Measurements from ENCODE around the gene CASR.
A peak's percentile ranks its signal among the peaks of the same experiment; 100 is the strongest.

The CASR gene

DNA sequence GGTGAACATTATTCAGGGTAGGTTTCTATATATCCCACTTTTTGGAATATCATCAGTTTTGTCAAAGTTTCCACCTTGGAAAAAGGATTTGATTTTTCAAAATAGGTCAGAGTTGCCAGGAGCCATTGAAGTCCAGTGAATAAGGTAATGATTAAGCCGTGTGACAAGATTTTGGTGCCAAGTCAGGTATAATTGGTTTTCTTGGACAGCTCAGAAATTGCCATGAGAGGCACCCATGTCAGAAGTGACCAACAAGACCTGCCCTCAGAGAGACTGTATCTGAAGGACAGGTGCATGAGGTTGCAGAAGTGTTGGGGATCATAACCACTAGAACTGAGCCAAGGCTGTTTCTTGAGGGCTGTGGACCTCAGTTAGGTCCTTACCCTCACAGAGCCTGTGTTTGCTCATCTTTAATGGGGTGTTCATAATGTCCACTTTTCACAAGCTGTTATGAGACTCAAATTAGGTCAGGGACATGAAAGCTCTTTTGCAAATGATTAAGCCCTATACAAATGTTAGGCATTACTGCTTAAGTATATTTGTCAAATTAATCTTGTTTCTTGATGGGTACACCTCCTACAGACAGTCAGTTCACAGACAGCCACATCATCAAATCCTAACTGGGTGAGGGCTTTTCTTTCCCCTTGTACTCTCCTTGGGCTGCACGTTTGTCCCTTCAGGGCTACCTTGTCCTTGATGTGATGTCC is 32.3 kb downstream of the CASR start:
- no peak for DNase-seq

DNA sequence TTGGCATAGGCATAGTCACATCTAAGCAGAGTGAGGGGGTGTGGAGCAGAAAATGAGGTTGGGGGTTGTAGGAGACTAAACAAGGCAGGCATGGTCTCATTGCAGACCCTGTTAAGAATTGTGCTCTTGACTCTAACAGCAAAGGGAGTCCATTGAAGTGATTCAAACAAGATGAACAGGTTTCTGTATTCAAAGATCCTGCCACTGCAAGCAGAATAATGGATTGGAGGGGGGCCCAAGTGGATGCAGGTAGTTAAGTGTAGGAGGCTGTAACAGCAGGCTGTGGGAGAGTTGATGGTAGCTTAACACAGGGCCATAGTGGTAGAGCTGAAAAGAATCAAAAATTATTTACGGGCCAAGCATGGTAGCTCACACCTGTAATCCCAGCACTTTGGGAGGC is 34.4 kb downstream of the CASR start:
- DNase-seq, result no peak

DNA sequence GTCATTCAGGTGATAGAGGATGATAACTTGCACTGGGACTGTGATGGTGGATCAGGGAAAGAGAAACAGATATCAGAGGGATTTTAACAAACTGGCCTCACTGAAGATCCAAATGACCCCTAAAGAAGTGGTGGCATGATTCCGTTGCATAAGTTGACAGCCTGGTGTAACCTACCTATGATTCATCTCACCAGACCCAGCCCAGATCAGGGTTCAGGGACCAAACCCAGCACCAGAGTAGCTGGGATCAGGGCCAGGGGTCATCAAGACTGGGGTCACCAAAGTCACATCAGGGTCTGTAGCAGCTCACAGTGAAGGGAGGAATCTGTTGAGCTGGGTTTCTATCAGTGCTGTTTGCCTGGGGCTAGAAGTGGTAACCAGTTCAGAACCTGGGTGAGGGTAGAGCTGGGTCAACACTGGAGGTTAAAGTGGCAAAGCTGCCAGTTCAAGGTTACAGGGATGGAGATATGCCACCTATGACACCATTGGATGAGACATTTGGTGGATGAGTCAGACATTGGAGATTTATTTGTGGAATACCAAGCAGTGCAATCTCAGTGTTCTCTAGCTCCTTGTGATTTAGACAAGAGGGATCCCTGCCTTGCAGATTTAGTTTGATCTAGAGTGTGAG is 35.9 kb downstream of the CASR start:
- DNase-seq, result no peak

DNA sequence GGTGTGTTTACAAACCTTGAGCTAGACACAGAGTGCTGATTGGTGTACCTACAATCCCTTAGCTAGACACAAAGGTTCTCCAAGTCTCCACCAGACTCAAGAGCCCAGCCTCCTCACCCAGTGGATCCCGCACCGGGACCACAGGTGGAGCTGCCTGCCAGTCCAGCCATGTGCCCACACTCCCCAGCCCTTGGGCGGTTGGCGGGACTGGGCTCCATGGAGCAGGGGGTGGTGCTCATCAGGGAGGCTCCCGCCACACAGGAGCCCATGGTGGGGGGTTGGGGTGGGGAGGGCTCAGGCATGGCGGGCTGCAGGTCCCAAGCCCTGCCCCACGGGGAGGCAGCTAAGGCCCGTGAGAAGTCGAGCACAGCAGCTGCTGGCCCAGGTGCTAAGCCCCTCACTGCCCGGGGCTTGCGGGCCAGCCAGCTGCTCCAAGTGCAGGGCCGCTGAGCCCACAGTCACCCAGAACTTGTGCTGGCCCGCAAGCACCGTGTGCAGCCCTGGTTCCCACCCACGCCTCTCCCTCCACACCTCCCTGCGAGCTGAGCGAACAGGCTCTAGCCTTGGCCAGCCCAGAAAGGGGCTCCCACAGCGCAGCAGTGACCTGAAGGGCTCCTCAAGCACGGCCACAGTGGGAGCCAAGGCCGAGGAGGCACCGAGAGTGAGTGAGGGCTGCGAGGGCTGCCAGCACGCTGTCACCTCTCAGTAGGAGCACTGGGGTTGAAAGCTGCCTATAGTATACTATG is 43.7 kb downstream of the CASR start:
- DNase-seq, result no peak

DNA sequence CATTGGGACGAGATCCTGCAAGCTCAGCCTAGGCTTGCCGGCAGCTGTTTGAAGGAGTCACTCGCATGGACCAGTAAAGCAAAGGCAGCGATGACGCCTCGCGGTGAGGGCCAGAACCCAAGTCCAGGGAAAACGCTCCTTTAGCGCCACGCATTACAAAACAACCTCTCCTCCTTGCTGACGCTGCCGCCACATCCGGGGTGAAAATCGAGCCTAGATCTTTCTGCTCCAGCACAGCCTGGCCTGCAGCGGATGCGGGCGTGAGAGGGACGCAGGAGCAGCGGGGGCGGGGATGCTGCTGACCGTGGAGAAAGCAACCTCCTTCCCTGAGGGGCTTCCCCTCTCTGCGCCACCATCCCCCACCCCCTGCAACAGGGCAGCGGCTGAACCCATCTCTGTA is 46.7 kb downstream of the CASR start:
- DNase-seq, result no peak

DNA sequence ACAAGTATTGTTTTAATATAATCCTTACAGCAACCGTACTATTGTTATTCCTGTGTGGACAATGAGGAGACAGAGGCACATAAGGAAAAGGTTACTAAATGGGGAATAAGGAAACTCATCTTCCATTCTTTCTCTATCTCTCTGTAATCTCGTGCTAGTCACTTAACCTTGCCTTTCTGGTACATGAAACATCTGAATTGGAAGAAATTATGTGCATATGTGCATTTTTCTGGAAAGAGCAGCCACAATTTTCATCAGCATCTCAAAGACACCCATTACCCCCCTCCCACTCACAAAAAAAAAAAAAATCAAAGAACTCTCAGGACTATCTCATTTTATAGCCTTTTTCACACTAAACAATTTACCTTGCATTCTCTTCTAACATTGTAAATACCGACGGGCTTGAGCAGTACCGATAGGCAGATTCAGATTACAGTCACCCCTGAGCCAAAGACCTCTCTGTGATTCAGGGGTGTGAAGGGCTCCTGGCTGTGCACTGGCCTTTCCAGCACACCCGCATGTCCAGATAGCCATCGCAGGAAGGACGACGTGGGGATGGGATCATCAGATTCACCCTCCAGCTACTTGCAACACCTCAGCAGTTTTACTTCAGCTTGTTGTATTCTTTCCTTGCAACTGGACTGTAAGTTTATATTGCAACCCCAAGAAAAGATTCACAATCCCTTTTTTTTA is 48.1 kb downstream of the CASR start:
- no peak for DNase-seq

DNA sequence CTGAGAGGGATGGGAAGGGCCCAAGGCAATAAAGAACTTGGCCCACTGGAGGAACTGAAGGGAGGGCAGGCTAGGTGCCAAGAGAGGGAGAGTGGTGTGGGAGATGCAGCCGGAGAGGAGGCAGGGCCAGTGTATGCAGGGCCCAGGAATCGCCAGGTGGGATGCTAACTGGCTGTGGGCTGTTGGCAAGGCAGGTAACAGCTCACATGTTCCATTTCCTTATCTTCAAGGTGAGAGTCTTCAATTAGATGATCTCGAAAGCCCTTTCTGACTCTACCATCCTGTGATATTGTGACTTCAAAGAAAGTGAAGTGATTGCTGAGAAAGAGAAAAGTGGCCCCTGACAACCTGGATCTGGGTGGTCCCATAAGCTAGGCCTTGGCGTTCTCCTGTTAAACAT is 49.0 kb downstream of the CASR start:
- DNase-seq, result no peak

DNA sequence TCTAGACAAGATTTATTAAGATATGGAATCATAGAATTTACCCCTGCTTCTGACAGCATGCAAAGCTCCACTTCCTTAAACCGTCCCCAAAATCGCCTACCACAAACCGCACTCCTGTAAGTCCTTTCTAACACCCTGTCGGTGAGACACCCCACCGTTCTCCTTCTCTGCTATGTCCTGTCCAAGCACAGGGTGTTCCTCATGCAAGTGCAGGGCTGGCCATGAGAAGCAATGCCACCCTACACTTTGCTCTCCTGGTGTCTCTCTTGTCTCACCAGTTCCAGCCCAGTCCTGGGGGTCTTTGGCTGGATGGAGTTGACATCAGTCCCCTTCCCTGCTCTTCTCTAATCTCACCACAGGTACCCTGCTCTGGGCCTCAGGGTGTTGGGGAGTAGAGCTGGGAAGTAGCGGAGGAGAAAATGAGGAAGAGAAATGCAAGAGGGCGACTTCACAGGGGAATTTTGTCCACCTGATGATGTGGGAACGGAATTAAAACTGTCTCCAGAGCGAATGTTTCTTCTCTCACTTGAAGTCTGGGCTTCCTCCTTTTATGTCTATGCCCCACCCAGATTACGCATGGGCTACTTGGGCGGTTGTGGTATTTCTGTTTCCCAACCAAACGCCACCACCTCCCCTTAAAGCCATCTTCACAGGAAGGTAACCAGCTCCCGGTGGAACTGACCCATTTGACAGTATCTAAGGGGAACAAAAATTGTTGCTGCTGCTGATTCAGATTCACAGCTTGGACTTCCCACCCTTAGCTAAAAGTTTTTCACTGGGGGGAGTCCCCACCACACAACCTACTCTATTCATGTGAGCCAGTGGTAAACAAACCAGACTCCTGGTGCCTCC is 49.9 kb downstream of the CASR start:
- DNase-seq, result peak; percentile 98

DNA sequence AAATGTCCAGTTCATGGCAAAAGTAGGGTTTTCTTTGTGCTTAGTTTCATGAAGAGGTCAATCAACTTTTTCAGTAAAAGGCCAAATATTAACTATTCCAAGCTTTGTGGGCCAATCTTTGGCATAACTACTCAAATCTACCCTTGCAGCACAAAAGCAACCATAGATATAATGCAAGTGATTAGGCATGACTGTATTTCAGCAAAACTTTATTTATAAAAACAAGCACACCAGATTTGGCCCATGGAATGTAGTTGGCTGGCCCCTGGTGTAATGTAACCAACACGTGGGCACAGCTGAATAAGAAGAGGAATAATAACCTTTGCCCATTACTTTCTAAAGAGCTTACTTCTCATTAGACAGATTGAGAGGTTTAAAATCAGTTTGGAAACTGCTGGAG is 50.6 kb downstream of the CASR start:
- no peak for DNase-seq

DNA sequence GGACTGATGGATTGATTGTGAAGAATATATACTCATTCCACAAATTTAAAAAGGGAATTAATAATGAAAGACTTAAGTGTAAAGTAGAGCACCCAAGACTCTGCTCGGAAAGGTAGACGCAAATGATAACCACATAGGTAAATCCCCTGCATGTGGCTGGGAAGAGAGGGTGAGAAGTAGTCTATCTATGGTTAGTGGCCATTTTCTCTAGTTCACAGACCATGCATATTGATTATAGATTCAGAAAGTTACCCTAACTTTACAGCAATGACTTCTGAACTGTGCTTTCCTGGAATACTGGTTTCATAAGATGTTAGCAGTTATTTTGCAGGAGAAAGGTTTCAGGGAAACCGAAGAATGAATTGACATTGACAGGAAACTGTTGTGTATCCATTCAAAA is 51.7 kb downstream of the CASR start:
- no peak for DNase-seq

DNA sequence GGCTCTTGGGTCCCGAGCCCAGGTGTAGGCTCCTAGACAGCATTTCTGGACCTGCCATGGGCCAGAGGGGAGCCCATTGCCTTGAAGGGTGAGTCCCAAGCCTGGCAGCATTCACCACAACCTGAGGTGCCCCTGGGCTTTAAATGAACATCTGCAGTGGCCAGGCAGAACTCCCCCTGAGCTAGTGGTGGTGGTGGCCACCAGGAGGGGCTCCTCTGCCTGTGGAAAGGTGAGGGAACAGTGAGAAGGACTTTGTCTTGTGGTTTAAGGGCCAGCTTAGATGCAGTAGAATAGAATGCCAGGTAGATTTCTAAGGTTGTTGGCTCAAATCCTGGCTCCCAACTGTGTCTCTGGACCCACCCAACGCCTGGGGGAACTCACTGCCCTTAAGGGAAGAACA is 55.6 kb downstream of the CASR start:
- no peak for DNase-seq

DNA sequence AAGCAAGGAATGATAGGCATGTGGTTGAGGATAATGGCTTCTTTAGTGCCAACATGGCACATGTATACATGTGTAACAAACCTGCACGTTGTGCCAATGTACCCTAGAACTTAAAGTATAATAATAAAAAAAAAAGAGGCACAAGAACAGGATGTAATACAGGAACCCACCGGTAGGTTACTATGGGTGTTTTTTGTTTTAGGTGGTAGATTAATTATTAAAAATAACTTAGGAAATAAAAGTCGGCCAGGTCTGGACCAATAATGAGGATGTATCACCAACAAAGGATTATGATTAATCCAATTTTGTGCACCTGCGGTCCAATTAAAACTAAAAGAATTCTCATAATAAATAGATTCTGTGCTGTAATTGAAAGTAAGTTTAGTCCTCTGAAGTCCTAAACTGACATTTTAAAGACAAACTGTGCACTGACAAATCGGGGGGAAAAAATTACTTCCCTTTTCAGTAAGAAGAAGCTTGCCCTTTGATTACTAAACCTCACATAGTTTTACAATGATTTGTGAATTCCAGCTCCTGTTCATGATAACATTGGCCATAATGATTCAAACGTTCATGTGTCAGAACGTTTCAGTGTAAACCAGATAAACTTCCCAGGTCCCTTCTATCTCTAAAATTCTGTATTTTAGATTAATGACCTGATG is 62.2 kb downstream of the CASR start:
- DNase-seq, result peak; percentile 61

DNA sequence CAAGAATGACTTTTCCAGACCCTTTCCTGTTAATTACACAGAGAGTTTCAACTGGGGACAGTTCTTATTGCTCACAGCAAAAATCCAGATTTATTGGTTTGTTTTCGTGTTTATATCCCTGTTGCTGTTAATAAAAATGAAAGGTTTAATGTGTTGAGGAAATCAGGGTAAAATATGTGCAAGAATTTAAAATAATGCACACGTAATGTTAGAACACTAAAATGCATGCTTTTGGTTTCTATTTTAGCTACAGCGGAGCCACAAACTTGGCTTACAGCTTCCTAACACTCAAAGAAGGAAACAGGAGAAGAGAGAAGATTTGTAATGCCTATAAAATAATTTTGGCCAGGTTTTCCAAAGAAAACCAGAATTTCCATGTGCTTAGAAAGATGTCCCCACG is 62.7 kb downstream of the CASR start:
- DNase-seq, result peak; percentile 35

DNA sequence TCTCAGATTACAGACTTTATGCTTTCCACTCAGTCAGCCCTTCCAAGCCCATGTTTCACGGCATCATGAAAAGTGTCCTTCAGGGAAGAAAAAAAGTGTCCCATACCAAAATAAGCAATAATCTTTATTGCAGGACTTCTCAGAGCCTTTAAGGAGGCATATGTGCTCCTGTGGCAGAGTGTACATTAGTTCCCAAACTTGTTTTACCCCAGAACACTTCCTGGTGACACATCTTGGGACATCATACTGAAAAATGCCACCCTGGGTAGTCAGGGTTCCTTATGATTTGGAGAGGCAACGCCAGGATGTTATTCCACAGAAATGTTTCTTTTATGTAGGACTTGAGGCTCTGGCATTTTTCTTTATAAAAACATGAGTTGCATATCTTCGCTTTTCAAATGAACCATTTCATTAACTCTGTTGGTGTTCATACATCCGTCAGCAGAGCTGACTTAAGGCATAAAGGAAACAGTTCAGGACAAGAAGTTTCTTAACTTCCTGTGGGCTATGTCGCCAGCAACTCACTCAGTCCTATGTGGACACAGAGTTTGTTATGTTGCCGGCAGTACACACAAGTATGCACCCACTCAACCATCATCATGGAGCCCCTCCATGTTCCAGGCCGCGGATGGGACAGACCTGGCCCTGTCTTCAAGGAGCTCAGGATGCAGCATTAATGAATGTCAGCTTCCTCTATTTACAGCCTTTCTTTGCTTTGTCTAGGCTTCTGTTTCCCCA is 63.8 kb downstream of the CASR start:
- DNase-seq, result peak; percentile 79

DNA sequence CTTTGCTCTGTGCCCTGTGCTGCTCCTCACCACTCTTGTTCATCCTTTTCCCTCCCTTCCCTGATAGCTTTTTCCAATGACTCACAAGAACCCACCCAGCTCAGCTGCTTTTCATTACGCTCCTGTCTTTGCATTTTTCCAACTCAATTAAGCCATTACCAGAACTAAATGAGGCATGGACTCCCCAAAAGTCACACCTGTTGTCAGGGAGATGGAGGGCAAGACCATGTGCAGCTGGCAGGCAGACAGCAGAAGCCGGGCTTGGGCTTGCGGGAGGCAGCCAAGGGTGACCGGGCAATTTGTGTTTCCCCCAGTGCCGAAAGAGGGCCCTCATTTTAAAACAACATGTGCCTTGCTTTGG is 64.3 kb downstream of the CASR start:
- no peak for DNase-seq

DNA sequence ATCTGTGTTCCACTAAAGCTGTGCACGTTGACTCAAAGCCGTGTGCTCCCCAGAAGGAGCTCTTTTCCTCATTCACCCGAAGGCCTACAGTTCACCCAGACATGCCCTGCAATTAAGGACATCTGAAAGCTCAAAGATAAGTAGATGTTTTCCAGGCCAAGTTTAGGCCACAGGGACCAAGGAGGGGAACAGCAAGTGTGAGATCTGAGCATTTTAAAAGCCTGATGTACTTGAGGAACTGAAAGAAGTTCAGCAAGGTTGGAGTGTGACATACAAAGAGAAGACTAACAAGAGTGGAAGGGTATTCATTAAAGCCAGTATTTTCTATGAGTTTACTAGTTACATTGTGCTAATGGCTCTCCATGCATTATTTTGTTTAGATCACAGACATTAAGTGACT is 68.0 kb downstream of the CASR start:
- DNase-seq, result peak; percentile 77

DNA sequence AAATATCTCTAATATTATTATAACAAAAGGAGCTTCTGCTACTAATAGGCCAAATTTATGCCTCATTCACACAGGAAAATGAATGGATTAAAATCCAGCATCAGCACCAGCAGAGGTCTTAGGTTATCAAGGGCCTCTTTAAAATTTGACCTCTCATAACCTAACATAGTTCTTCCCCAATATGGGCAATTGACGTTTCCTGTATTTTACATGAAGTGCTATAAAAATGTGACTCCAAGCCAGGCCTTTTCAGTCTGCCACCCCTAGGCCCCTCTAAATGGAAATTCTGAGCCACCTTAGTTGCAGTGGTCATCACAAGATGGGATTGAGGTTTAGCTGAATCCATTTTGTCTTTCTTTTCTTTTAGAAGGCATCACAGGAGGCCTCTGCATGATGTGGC is 70.1 kb downstream of the CASR start:
- DNase-seq, result peak; percentile 38

DNA sequence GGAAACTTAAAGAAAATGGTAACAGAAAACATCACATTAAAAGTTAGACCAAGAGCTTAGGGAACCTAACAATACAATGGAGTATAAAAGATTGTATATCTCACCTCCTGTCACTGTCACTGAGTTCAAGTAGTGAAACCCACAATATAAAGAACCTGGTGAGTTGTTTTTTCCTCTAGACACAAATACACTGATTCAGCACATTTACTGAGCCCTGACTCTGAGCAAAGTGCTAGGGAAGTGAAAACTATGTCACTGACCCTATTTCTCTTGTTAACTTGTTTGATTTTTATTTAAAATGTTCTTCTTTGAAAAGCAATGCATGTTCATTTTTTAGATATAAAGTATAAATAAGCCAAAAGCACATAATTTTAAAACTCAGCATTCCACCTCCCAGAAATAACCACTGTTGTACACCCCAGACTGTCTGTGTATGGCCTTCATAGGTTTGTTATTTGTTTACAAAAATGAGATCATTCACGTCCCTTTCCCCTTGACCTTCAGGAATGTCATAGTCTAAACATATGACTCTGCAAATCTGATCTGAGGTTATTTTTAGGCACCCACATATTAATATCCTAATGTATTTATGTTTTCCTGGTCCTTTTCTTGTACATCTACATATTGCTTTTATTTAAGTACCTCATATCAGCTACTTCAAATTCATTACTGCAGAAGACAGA is 72.4 kb downstream of the CASR start:
- DNase-seq, result peak; percentile 26

DNA sequence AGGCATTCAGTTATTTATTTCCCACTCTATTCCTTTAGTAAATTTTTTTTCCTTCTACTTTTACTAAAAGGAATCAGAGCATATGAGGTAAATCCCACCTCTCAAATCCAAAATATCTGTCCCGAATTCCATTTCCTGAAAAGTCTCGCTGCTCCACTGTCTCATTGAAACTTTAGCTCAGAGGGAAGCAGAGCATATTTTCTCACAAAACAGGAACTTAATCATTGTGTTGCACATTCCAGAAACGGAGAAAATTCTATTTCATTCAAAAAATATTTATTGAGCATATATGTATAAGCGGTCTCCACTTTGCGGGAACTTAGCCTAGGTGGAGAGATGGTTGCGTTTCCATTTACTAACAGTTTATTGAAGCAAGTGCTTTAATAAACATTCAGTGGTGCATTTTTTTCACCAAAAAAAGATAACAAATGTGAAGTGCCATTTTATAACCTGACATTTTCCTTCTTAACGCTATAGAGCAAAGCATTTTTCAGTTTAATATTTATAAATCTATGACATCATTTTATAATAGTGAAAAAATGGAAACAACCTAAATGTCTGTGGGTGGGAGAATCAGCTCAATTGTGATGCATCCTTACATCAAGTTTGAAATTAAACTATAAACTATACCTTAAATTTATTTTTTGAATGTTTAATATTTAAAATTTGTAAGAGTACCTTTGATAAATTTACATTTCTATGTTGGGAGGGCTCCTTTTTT is 74.3 kb downstream of the CASR start:
- no peak for DNase-seq

DNA sequence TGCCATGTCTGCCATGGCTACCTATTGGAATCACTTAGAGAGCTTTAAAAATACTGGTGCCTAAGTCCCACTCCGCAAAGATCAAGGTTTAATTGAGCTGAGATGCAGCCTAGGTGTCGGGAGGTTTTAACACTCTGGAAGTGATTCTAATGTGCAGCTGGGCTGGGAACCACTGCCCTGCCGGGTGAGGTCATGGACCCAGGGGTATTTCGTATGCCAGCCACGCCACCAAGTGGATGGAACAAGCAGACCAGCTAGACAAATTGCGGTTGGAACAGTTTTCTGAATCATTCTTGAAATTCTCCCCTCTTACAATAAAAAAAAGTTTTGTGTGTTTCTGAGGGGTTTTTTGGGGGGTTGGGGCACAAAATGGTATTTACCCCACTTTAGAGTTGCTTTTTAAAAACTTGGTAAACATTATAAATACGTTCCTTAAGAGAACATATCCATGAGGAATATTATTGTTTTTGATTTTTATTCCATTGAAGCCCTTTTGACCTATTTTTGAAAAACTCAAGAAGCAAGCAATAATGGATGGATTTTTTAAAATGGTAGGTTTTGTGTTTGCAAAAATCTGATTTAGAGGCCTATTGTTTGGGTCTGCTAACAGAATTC is 75.4 kb downstream of the CASR start:
- peak; percentile 71 for DNase-seq

All from MV-4-11 (cell line).